GM23338 (cell line): ENCODE measurements around the gene ABCB8. TPM values are rescaled to one million over a fixed set of nuclear protein-coding genes. Genes with fewer than 3 reads are reported as not detected.

Experiments
- ATAC-seq: fragments of 200-7000 bp; cut with Tn5 transposase; 3 replicates; pipeline ENCODE4 v1.9.1; 2020
- DNase-seq: peaks from one replicate; pipeline ENCODE4 v3.0.0-alpha.2; 2015; ENCODE audit warnings: low spot score
- H2AFZ ChIP-seq: fragments of 200-600 bp; sonication (generic); 2 replicates; pipeline ENCODE4 v1.8.0; 2016; ENCODE audit warnings: antibody characterized with exemption, mild to moderate bottlenecking, moderate library complexity
- H3F3A ChIP-seq: fragments of 200-600 bp; sonication (generic); replicated peaks from 2 replicates; pipeline ENCODE4 v1.8.0; 2017; ENCODE audit warnings: antibody characterized with exemption, mixed run types, low read depth
- H3K27ac ChIP-seq: fragments of 200-600 bp; sonication (generic); 2 replicates; pipeline ENCODE4 v1.6.1; 2016; ENCODE audit warnings: low read depth
- H3K27me3 ChIP-seq: fragments of 200-600 bp; sonication (generic); 2 replicates; pipeline ENCODE4 v1.8.0; 2016; ENCODE audit warnings: mild to moderate bottlenecking, mixed run types, moderate library complexity; ENCODE audit not compliant: insufficient read depth
- H3K36me3 ChIP-seq: fragments of 200-600 bp; sonication (generic); 2 replicates; pipeline ENCODE4 v1.8.0; 2016; ENCODE audit warnings: mild to moderate bottlenecking; ENCODE audit not compliant: insufficient read depth
- H3K4me1 ChIP-seq: fragments of 200-600 bp; sonication (generic); 2 replicates; pipeline ENCODE4 v1.8.0; 2016; ENCODE audit warnings: mild to moderate bottlenecking, moderate library complexity; ENCODE audit not compliant: insufficient read depth
- H3K4me2 ChIP-seq: fragments of 200-600 bp; sonication (generic); 2 replicates; pipeline ENCODE4 v1.7.1; 2017; ENCODE audit warnings: mixed run types
- H3K4me3 ChIP-seq: fragments of 200-600 bp; sonication (generic); 2 replicates; pipeline ENCODE4 v1.6.1; 2016; ENCODE audit warnings: mixed run types
- H3K79me2 ChIP-seq: fragments of 200-600 bp; sonication (generic); replicated peaks from 2 replicates; pipeline ENCODE4 v1.8.0; 2017; ENCODE audit warnings: mild to moderate bottlenecking; ENCODE audit not compliant: insufficient read depth
- H3K9me2 ChIP-seq: fragments of 200-600 bp; sonication (generic); 2 replicates; pipeline ENCODE4 v1.8.0; 2017; ENCODE audit not compliant: insufficient read depth
- H4K20me1 ChIP-seq: fragments of 200-600 bp; sonication (generic); replicated peaks from 2 replicates; pipeline ENCODE4 v1.8.0; 2017; ENCODE audit warnings: mild to moderate bottlenecking; ENCODE audit not compliant: insufficient read depth
- H3K27ac Mint-ChIP-seq: 2 replicates; pipeline ENCODE4 v1.8.0; 2020; ENCODE audit warnings: inconsistent platforms, mild to moderate bottlenecking, moderate library complexity, mixed read lengths
- H3K27me3 Mint-ChIP-seq: 3 replicates; pipeline ENCODE4 v1.8.0; 2022; ENCODE audit warnings: low read depth, mild to moderate bottlenecking, moderate library complexity, mixed read lengths, inconsistent platforms; ENCODE audit not compliant: insufficient read depth, poor library complexity
- H3K36me3 Mint-ChIP-seq: 3 replicates; pipeline ENCODE4 v1.8.0; 2021; ENCODE audit warnings: low read depth, mild to moderate bottlenecking, inconsistent platforms, moderate library complexity, mixed read lengths
- H3K4me1 Mint-ChIP-seq: 3 replicates; pipeline ENCODE4 v1.8.0; 2020; ENCODE audit warnings: mild to moderate bottlenecking, inconsistent platforms, mixed read lengths
- H3K4me3 Mint-ChIP-seq: 3 replicates; pipeline ENCODE4 v1.8.0; 2021; ENCODE audit warnings: moderate library complexity, mild to moderate bottlenecking, inconsistent platforms, mixed read lengths
- H3K9me3 Mint-ChIP-seq: 3 replicates; pipeline ENCODE4 v1.8.0; 2020; ENCODE audit warnings: moderate library complexity, mild to moderate bottlenecking, inconsistent platforms, mixed read lengths
- CREB1 ChIP-seq: fragments of 250-450 bp; sonication (Bioruptor Pico); IDR thresholded peaks from 2 replicates; pipeline ENCODE4 v1.5.0; 2020; ENCODE audit warnings: low read depth, mild to moderate bottlenecking, moderate library complexity
- POLR2AphosphoS5 ChIP-seq: IDR thresholded peaks from 2 replicates; pipeline ENCODE4 v1.6.1; 2016; ENCODE audit warnings: antibody characterized with exemption, low read depth
- REST ChIP-seq: IDR thresholded peaks from one replicate; pipeline ENCODE4 v1.6.1; 2018; ENCODE audit warnings: antibody characterized with exemption; ENCODE audit not compliant: unreplicated experiment
- STAT1 ChIP-seq: IDR thresholded peaks from one replicate; pipeline ENCODE4 v1.6.1; 2016; ENCODE audit warnings: antibody characterized with exemption; ENCODE audit not compliant: unreplicated experiment
- polyA plus RNA-seq: library from polyadenylated mRNA; unstranded; fragments of >200 nt; fragmentation: Nextera tagmentation; extraction: Ambion mirVana; gene quantifications from 2 replicates; pipeline ENCODE4 v1.2.1, GENCODE V29; 2016
- total RNA-seq: library from RNA; depleted of rRNA; stranded (reverse); fragments of >200 nt; shearing (Covaris generic); gene quantifications from 2 replicates; pipeline ENCODE4 v1.2.3, GENCODE V29; 2014

The ABCB8 gene
- total and polyA plus RNA-seq, 2 experiments from 2014 or later = 11.4 to 27.1 TPM

GRCh38 chr7:151078233-151079040 lies 50.2 kb downstream of the ABCB8 start:
- Mint-ChIP-seq H3K27me3 (peaks cover 24% of the 10 kb centered on the region), H3K4me3 (peak overlapping the region; percentile 89), H3K9me3 (peaks cover 2% of the 10 kb centered on the region; the same call in 1 of the 3 replicates), H3K4me1 (peaks cover 37% of the 10 kb centered on the region), H3K27ac (no peak overlapping the region), H3K36me3 (peaks cover 28% of the 10 kb centered on the region)
- Histone ChIP-seq H3K36me3 (0 out of 2 replicates have a peak, but pooled peaks cover under 1% of the 10 kb centered on the region), H3K27me3 (no peaks in the 10 kb centered on the region), H4K20me1 (peaks cover 12% of the 10 kb centered on the region), H3K79me2 (peaks cover 6% of the 10 kb centered on the region; the same call in 1 of the 2 replicates), H2AFZ (no peak overlapping the region), H3K4me1 (peaks cover 25% of the 10 kb centered on the region), H3K4me3 (peak overlapping the region; percentile 91; the same call in 1 of the 2 replicates), H3K27ac (no peak overlapping the region), H3F3A (0 out of 2 replicates have a peak, but pooled peaks cover 15% of the 10 kb centered on the region), H3K4me2 (peak overlapping the region; percentile 29; the same call in 1 of the 2 replicates), H3K9me2 (no peaks in the 10 kb centered on the region)
- DNase-seq = no peak
- ATAC-seq = 0 out of 3 replicates have a peak, but pooled peaks have one; percentile 0
- TF ChIP-seq POLR2AphosphoS5 (peak; percentile 44; the same call in 1 of the 2 replicates), REST (no peak), CREB1 (CRISPR knock-in tag) (no peak)

GRCh38 chr7:151079199-151079910 lies 51.1 kb downstream of the ABCB8 start:
- H3K9me3 Mint-ChIP-seq = peaks cover 2% of the 10 kb centered on the region; the same call in 1 of the 3 replicates
- peaks cover 23% of the 10 kb centered on the region for H3K27me3 Mint-ChIP-seq
- H3K4me1 Mint-ChIP-seq = peaks cover 37% of the 10 kb centered on the region
- no peak for DNase-seq
- Histone ChIP-seq H3K4me2 (peak overlapping the region; percentile 98), H3K27ac (no peak overlapping the region), H3F3A (0 out of 2 replicates have a peak, but pooled peaks cover 15% of the 10 kb centered on the region), H3K79me2 (peaks cover 6% of the 10 kb centered on the region; the same call in 1 of the 2 replicates), H2AFZ (no peak overlapping the region), H4K20me1 (peaks cover 12% of the 10 kb centered on the region), H3K9me2 (no peaks in the 10 kb centered on the region), H3K4me3 (peak overlapping the region; percentile 91), H3K4me1 (peaks cover 31% of the 10 kb centered on the region), H3K36me3 (no peaks in the 10 kb centered on the region), H3K27me3 (peaks cover 8% of the 10 kb centered on the region)
- H3K4me3 Mint-ChIP-seq = peak overlapping the region; percentile 89
- H3K27ac Mint-ChIP-seq = no peak overlapping the region
- no peak for ATAC-seq
- peaks cover 23% of the 10 kb centered on the region for H3K36me3 Mint-ChIP-seq
- TF ChIP-seq STAT1 = no peak
- peak; percentile 31 for TF ChIP-seq REST
